ENCODE data around the gene PDP2.

Gene PDP2

GRCh38 chr16:66881014-66881417 is 701 bp downstream of the PDP2 start:
- no peak for DNase-seq (ENCODE audit: extremely low spot score)
- TF ChIP-seq, protein P1, sequence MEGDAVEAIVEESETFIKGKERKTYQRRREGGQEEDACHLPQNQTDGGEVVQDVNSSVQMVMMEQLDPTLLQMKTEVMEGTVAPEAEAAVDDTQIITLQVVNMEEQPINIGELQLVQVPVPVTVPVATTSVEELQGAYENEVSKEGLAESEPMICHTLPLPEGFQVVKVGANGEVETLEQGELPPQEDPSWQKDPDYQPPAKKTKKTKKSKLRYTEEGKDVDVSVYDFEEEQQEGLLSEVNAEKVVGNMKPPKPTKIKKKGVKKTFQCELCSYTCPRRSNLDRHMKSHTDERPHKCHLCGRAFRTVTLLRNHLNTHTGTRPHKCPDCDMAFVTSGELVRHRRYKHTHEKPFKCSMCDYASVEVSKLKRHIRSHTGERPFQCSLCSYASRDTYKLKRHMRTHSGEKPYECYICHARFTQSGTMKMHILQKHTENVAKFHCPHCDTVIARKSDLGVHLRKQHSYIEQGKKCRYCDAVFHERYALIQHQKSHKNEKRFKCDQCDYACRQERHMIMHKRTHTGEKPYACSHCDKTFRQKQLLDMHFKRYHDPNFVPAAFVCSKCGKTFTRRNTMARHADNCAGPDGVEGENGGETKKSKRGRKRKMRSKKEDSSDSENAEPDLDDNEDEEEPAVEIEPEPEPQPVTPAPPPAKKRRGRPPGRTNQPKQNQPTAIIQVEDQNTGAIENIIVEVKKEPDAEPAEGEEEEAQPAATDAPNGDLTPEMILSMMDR (IDR thresholded peaks at IDR 0.05; ENCODE audit: control extremely low read depth, extremely low read depth, low read depth, missing control alignments) = no peak
- ChIA-PET POLR2A (no interaction called here), CTCF (interaction anchor here (0.6 to 5.2 kb wide), 13 partner anchors 8 to 304 kb away, joined by 3 to 37 read pairs (median 4); partner anchors contain the start of genes DYNC1LI2 and NAE1)

GRCh38 chr16:66881560-66881959 is 1.2 kb downstream of the PDP2 start:
- ChIA-PET POLR2A (no interaction called here), CTCF (interaction anchor here (1.0 to 5.2 kb wide), 12 partner anchors 9 to 303 kb away, joined by 3 to 37 read pairs (median 6); partner anchors contain the start of gene NAE1)
- no peak for DNase-seq (ENCODE audit: extremely low spot score)
- TF ChIP-seq, protein P1 (IDR thresholded peaks at IDR 0.05; ENCODE audit: control extremely low read depth, extremely low read depth, low read depth, missing control alignments) = no peak

- POLR2A ChIA-PET = interaction anchor here (0.6 kb wide), 2 partner anchors 50 to 291 kb away, joined by 3 to 4 read pairs; no protein-coding TSS in a partner anchor
Measured at GRCh38 chr16:66881964-66882508, 1.7 kb downstream of the PDP2 start.

GRCh38 chr16:66882702-66883101 is 2.4 kb downstream of the PDP2 start:
- ChIA-PET CTCF (interaction anchor here (1.2 to 5.2 kb wide), 8 partner anchors 9 to 46 kb away, joined by 3 to 37 read pairs (median 6); no protein-coding TSS in a partner anchor), POLR2A (no interaction called here)
- DNase-seq (ENCODE audit: extremely low spot score) = no peak
- TF ChIP-seq, protein P1 (IDR thresholded peaks at IDR 0.05; ENCODE audit: control extremely low read depth, extremely low read depth, low read depth, missing control alignments) = no peak

More at GRCh38 chr16:66881964-66882508, 1.7 kb downstream of the PDP2 start:
- TF ChIP-seq, protein P1 (IDR thresholded peaks at IDR 0.05; ENCODE audit: control extremely low read depth, extremely low read depth, low read depth, missing control alignments) = no peak
- CTCF ChIA-PET = interaction anchor here (1.0 to 5.2 kb wide), 10 partner anchors 9 to 52 kb away, joined by 3 to 37 read pairs (median 5); partner anchors contain the start of gene NAE1
- no peak for DNase-seq (ENCODE audit: extremely low spot score)

DNA sequence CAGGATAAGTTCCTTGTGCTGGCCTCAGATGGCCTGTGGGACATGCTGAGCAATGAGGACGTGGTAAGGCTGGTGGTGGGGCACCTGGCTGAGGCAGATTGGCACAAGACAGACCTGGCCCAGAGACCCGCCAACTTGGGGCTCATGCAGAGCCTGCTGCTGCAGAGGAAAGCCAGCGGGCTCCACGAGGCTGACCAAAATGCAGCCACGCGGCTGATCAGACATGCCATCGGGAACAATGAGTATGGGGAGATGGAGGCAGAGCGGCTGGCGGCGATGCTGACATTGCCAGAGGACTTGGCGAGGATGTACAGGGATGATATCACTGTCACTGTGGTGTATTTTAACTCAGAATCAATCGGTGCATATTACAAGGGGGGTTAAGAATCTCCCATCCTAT is 5.2 kb downstream of the PDP2 start:
- no peak for DNase-seq (ENCODE audit: extremely low spot score)
- CTCF ChIA-PET = interaction anchor here (1.3 to 5.2 kb wide), 6 partner anchors 10 to 55 kb away, joined by 3 to 28 read pairs (median 4); partner anchors contain the start of gene NAE1
- POLR2A ChIA-PET = no interaction called here
- TF ChIP-seq, protein P1 (IDR thresholded peaks at IDR 0.05; ENCODE audit: control extremely low read depth, extremely low read depth, low read depth, missing control alignments) = no peak

GRCh38 chr16:66886321-66886720 is 6.0 kb downstream of the PDP2 start:
- ChIA-PET POLR2A (no interaction called here), CTCF (interaction anchor here (1.3 to 2.2 kb wide), 4 partner anchors 9 to 56 kb away, joined by 3 to 10 read pairs (median 4); partner anchors contain the start of gene NAE1)
- TF ChIP-seq, protein P1 (IDR thresholded peaks at IDR 0.05; ENCODE audit: control extremely low read depth, extremely low read depth, low read depth, missing control alignments) = no peak
- no peak for DNase-seq (ENCODE audit: extremely low spot score)

Data from GM10248 (cell line).